Measurements from ENCODE around the gene OR14A16. TPM values are rescaled to one million over a fixed set of nuclear protein-coding genes. Genes with fewer than 3 reads are reported as not detected.

Gene OR14A16
- not detected in 2 replicates for total RNA-seq (2021)
- Bru-seq, nascent RNA = not detected
- BruChase-seq, experiment 1, labeled RNA remaining after a 2-hour chase = not detected
- not detected for BruChase-seq, experiment 2, labeled RNA remaining after a 6-hour chase
- long read RNA-seq = 0 reads

DNA sequence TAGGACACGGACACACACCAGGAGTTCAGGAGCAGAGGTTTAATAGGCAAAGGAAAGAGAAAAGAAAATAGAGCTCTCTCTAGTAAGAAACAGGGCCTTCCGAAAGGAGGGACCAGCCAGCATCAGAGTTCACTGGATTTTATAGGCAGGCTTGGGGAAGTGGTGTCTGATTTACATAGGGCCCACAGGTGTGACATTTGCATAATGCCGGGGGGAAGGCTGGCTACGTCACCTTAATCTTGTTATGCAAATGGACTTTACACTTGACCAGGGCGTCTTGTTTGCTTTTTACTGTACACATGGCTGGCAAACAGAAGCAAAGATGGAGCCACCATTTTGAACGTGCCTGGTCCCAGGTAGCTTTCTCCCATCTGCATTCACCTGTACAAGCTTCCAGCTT, at the start of gene OR14A16:
Gene OR14A16 (minus strand): TSS at position 97 of the 400 bp plus-strand sequence. CDS start 8,390 bp downstream, outside the sequence.
- Histone ChIP-seq H3K27ac (ENCODE audit: low read depth, low read length, poor library complexity, severe bottlenecking) (no peak within 1 kb of the TSS), H3K9me3 (ENCODE audit: low read depth, low read length, poor library complexity, severe bottlenecking) (no peaks in the 10 kb centered on the region), H3K4me1 (ENCODE audit: insufficient read depth, low read length, poor library complexity, severe bottlenecking) (no peaks in the 10 kb centered on the region), H3K4me3 (ENCODE audit: low read depth, low read length, poor library complexity, severe bottlenecking) (no peak within 1 kb of the TSS), H3K36me3 (ENCODE audit: insufficient read depth, low read length, poor library complexity, severe bottlenecking) (no peaks in the 10 kb centered on the region), H3K27me3 (replicated peaks; ENCODE audit: insufficient read depth, low read depth, low read length, poor library complexity) (no peaks in the 10 kb centered on the region)
- no TSS peak for BruUV-seq (replicated peaks)
- POLR2A ChIA-PET (ENCODE audit: low non-redundant PET) = no interaction called here
- intact Hi-C loops (cut with micrococcal nuclease; ENCODE audit: unreplicated experiment) = no loop called here
- CTCF ChIA-PET = no interaction called here
- DNase-seq (ENCODE audit: low spot score) = no peak
- TF ChIP-seq, protein P1, sequence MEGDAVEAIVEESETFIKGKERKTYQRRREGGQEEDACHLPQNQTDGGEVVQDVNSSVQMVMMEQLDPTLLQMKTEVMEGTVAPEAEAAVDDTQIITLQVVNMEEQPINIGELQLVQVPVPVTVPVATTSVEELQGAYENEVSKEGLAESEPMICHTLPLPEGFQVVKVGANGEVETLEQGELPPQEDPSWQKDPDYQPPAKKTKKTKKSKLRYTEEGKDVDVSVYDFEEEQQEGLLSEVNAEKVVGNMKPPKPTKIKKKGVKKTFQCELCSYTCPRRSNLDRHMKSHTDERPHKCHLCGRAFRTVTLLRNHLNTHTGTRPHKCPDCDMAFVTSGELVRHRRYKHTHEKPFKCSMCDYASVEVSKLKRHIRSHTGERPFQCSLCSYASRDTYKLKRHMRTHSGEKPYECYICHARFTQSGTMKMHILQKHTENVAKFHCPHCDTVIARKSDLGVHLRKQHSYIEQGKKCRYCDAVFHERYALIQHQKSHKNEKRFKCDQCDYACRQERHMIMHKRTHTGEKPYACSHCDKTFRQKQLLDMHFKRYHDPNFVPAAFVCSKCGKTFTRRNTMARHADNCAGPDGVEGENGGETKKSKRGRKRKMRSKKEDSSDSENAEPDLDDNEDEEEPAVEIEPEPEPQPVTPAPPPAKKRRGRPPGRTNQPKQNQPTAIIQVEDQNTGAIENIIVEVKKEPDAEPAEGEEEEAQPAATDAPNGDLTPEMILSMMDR (conservative IDR thresholded peaks at IDR 0.05; ENCODE audit: low read depth, low read length) = no peak
- TF ChIP-seq EZH2 (IDR thresholded peaks at IDR 0.05; ENCODE audit: borderline replicate concordance, low read depth, low read length, poor library complexity, severe bottlenecking) = no peak

DNA sequence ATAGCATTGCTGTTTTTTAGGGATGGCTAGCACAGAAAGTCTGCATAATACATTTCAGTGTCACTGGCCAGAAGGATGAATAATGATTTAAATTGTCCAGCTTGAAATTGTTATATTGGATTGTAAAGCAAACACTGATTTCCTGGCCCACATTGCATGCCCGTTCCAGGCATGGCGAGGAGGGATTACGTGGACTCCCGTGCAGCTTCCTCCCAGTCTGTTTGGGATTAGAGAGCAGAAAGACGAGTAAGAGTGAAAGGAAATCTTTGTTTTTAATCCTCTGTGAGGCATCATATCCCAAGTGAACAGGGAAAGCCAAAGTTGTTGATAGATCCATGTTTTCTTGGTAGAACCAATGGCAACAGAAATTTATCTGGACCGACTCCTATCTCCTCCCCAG, 41.5 kb upstream of the OR14A16 start:
- CTCF ChIA-PET = no interaction called here
- Histone ChIP-seq H3K4me3 (ENCODE audit: low read depth, low read length, poor library complexity, severe bottlenecking) (no peak overlapping the region), H3K27ac (ENCODE audit: low read depth, low read length, poor library complexity, severe bottlenecking) (no peak overlapping the region), H3K36me3 (ENCODE audit: insufficient read depth, low read length, poor library complexity, severe bottlenecking) (no peaks in the 10 kb centered on the region), H3K4me1 (ENCODE audit: insufficient read depth, low read length, poor library complexity, severe bottlenecking) (no peaks in the 10 kb centered on the region), H3K27me3 (replicated peaks; ENCODE audit: insufficient read depth, low read depth, low read length, poor library complexity) (no peaks in the 10 kb centered on the region), H3K9me3 (ENCODE audit: low read depth, low read length, poor library complexity, severe bottlenecking) (peaks cover 21% of the 10 kb centered on the region)
- no peak for DNase-seq (ENCODE audit: low spot score)
- TF ChIP-seq, protein P1 (conservative IDR thresholded peaks at IDR 0.05; ENCODE audit: low read depth, low read length) = no peak
- no peak for TF ChIP-seq EZH2 (IDR thresholded peaks at IDR 0.05; ENCODE audit: borderline replicate concordance, low read depth, low read length, poor library complexity, severe bottlenecking)
- intact Hi-C loops (cut with micrococcal nuclease; ENCODE audit: unreplicated experiment) = no loop called here
- POLR2A ChIA-PET (ENCODE audit: low non-redundant PET) = no interaction called here
- no TSS peak for BruUV-seq (replicated peaks)

- Histone ChIP-seq H3K27ac (ENCODE audit: low read depth, low read length, poor library complexity, severe bottlenecking) (no peak overlapping the region), H3K27me3 (replicated peaks; ENCODE audit: insufficient read depth, low read depth, low read length, poor library complexity) (no peaks in the 10 kb centered on the region), H3K36me3 (ENCODE audit: insufficient read depth, low read length, poor library complexity, severe bottlenecking) (no peaks in the 10 kb centered on the region), H3K9me3 (ENCODE audit: low read depth, low read length, poor library complexity, severe bottlenecking) (peaks cover 14% of the 10 kb centered on the region), H3K4me1 (ENCODE audit: insufficient read depth, low read length, poor library complexity, severe bottlenecking) (no peaks in the 10 kb centered on the region), H3K4me3 (ENCODE audit: low read depth, low read length, poor library complexity, severe bottlenecking) (no peak overlapping the region)
- intact Hi-C loops (cut with micrococcal nuclease; ENCODE audit: unreplicated experiment) = no loop called here
- ChIA-PET POLR2A (ENCODE audit: low non-redundant PET) (no interaction called here), CTCF (no interaction called here)
- TF ChIP-seq EZH2 (IDR thresholded peaks at IDR 0.05; ENCODE audit: borderline replicate concordance, low read depth, low read length, poor library complexity, severe bottlenecking) = no peak
- BruUV-seq (replicated peaks) = no TSS peak
- DNase-seq (ENCODE audit: low spot score) = no peak
Observed at GRCh38 chr1:247864644-247865043, 40.7 kb upstream of the OR14A16 start.

GRCh38 chr1:247862756-247863155, 38.8 kb upstream of the OR14A16 start:
- H3K36me3 ChIP-seq (ENCODE audit: insufficient read depth, low read length, poor library complexity, severe bottlenecking) = no peaks in the 10 kb centered on the region
- H3K27ac ChIP-seq (ENCODE audit: low read depth, low read length, poor library complexity, severe bottlenecking) = no peak overlapping the region
- no TSS peak for BruUV-seq (replicated peaks)
- intact Hi-C loops (cut with micrococcal nuclease; ENCODE audit: unreplicated experiment) = no loop called here
- CTCF ChIA-PET = no interaction called here
- TF ChIP-seq, protein P1 (conservative IDR thresholded peaks at IDR 0.05; ENCODE audit: low read depth, low read length) = no peak
- no peak for TF ChIP-seq EZH2 (IDR thresholded peaks at IDR 0.05; ENCODE audit: borderline replicate concordance, low read depth, low read length, poor library complexity, severe bottlenecking)
- H3K9me3 ChIP-seq (ENCODE audit: low read depth, low read length, poor library complexity, severe bottlenecking) = peaks cover 14% of the 10 kb centered on the region
- H3K4me1 ChIP-seq (ENCODE audit: insufficient read depth, low read length, poor library complexity, severe bottlenecking) = no peaks in the 10 kb centered on the region
- H3K4me3 ChIP-seq (ENCODE audit: low read depth, low read length, poor library complexity, severe bottlenecking) = no peak overlapping the region
- no peak for DNase-seq (ENCODE audit: low spot score)
- POLR2A ChIA-PET (ENCODE audit: low non-redundant PET) = no interaction called here
- peaks cover 3% of the 10 kb centered on the region for H3K27me3 ChIP-seq (replicated peaks; ENCODE audit: insufficient read depth, low read depth, low read length, poor library complexity)

All from A673 (cell line).